Measurements from ENCODE around the gene C12orf75.

The C12orf75 gene

DNA sequence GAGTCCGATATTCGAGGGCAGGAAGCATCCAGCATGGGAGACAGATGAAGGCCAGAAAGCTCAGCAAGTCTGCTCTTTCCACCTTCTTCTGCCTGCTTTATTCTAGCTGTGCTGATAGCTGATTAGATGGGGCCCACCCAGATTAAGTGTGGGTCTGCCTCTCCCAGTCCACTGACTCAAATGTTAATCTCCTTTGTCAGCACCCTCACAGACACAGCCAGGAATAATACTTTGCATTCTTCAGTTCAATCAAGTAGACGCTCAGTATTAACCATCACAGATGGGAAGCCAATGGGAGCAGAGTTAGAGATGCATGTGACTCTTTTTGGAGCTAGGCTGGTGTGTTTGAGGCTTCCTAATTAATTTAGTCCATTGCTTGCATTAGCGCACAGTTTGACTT, 17.0 kb downstream of the C12orf75 start:
- Histone ChIP-seq H3K36me3 (ENCODE audit: control insufficient read depth, insufficient read depth, low read length) (no peaks in the 10 kb centered on the region), H3K4me1 (ENCODE audit: control insufficient read depth, insufficient read depth, low read length) (no peaks in the 10 kb centered on the region), H3K9ac (ENCODE audit: low read length) (no peak overlapping the region), H3K4me3 (ENCODE audit: low read length) (no peak overlapping the region), H3K27ac (ENCODE audit: low read depth, low read length) (no peak overlapping the region), H3K27me3 (ENCODE audit: control insufficient read depth, insufficient read depth, low read length) (no peaks in the 10 kb centered on the region)

DNA sequence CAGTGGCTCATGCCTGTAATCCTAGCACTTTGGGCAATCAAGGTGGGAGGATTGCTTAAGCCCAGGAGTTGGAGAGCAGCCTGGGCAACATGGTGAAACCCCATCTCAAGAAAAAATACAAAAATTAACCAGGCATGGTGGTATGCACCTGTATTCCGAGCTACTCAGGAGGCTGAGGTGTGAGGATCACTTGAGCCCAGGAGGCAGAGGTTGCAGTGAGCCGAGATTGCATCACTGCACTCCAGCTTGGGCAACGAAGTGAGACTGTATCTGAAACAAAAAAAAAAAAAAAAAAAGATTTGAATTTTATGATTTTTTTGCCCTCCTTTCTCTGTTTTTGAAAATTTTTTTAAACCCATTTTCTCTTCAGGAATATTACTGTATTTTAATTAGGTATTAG, 17.7 kb downstream of the C12orf75 start:
- H3K36me3 ChIP-seq (ENCODE audit: control insufficient read depth, insufficient read depth, low read length) = no peaks in the 10 kb centered on the region
- H3K27ac ChIP-seq (ENCODE audit: low read depth, low read length) = no peak overlapping the region
- no peak overlapping the region for H3K4me3 ChIP-seq (ENCODE audit: low read length)
- H3K27me3 ChIP-seq (ENCODE audit: control insufficient read depth, insufficient read depth, low read length) = no peaks in the 10 kb centered on the region
- H3K4me1 ChIP-seq (ENCODE audit: control insufficient read depth, insufficient read depth, low read length) = no peaks in the 10 kb centered on the region
- H3K9ac ChIP-seq (ENCODE audit: low read length) = no peak overlapping the region

DNA sequence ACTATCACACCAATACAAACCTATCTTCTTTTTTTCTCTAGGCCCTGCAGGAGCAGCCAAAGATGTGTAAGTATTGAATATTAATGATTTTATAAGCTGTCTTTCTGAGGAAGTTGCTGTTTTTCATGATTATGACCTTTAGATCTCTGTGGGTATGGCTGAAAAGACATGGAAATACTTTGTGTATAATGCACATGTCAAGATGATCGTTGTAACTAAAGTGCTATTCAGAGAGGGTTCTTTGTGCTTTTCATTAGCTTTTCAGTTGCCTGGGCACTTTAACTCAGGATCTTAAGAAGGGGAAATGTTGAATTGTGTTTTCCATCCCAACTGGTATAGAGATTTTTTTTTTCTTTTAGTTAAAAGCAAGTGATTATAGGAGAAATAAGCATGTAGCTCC, 18.1 kb downstream of the C12orf75 start:
- H3K4me1 ChIP-seq (ENCODE audit: control insufficient read depth, insufficient read depth, low read length) = no peaks in the 10 kb centered on the region
- H3K27ac ChIP-seq (ENCODE audit: low read depth, low read length) = no peak overlapping the region
- H3K4me3 ChIP-seq (ENCODE audit: low read length) = no peak overlapping the region
- no peak overlapping the region for H3K9ac ChIP-seq (ENCODE audit: low read length)
- H3K27me3 ChIP-seq (ENCODE audit: control insufficient read depth, insufficient read depth, low read length) = no peaks in the 10 kb centered on the region
- H3K36me3 ChIP-seq (ENCODE audit: control insufficient read depth, insufficient read depth, low read length) = no peaks in the 10 kb centered on the region

DNA sequence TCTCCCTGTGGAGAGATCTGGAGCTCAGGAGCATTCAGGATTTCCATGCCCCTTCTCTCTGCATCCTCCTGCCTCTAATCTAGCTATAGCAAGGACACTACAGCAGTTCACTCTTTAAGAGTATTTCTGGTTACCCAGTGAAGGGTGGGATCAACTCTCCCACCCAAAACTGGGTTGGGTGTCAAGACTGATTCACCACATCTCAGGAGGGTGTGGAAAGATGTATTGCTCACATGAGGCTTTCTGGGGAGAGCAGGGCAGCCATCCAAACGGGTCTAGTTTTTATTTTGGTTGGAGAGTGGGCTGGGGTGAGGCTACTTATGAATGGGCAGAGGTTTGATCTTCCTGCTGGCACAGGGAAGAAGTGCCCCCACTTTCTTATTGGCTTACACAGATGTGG, 18.6 kb downstream of the C12orf75 start:
- no peaks in the 10 kb centered on the region for H3K27me3 ChIP-seq (ENCODE audit: control insufficient read depth, insufficient read depth, low read length)
- H3K4me1 ChIP-seq (ENCODE audit: control insufficient read depth, insufficient read depth, low read length) = no peaks in the 10 kb centered on the region
- H3K27ac ChIP-seq (ENCODE audit: low read depth, low read length) = no peak overlapping the region
- H3K36me3 ChIP-seq (ENCODE audit: control insufficient read depth, insufficient read depth, low read length) = no peaks in the 10 kb centered on the region
- no peak overlapping the region for H3K4me3 ChIP-seq (ENCODE audit: low read length)
- H3K9ac ChIP-seq (ENCODE audit: low read length) = no peak overlapping the region

DNA sequence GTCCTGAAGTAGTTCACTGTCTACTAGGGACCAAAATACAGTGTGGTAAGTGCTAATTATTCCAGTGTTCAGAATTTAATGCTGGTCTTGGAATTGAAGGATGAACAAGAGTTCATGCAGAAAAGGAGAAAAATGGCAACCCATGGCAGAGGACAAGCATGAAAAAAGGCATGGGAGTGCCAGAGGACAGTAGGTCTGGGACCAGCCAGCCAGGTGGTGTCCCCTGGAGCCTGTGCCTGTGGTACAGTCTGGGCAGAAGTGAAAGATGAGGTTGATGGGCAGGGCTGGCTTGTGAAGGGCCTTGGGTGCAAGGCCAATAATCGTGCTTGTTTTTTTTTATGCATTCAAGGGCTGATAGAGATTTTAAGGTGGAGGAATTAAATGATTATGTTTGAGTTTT, 21.0 kb downstream of the C12orf75 start:
- no peaks in the 10 kb centered on the region for H3K36me3 ChIP-seq (ENCODE audit: control insufficient read depth, insufficient read depth, low read length)
- H3K27ac ChIP-seq (ENCODE audit: low read depth, low read length) = no peak overlapping the region
- no peaks in the 10 kb centered on the region for H3K27me3 ChIP-seq (ENCODE audit: control insufficient read depth, insufficient read depth, low read length)
- no peaks in the 10 kb centered on the region for H3K4me1 ChIP-seq (ENCODE audit: control insufficient read depth, insufficient read depth, low read length)
- no peak overlapping the region for H3K9ac ChIP-seq (ENCODE audit: low read length)
- no peak overlapping the region for H3K4me3 ChIP-seq (ENCODE audit: low read length)

DNA sequence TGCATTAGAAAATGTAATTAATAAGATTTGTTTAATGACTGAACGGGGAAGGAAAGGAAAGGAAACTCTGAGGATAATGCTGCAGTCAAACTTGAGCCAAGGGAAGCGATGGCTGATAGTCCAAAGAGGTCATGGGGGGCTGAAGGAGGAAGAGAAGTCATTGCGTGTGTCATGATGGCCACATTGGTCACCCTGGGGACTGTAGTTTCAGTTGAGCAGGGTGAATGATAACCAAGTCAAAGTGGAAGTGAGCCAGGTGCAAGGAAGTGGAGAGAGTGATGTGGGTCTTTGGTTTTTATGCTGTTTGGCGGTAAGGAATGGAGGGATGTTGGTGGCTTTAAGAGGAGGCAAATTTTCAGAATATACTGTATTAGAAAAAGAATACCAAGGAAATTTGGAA, 21.6 kb downstream of the C12orf75 start:
- H3K4me3 ChIP-seq (ENCODE audit: low read length) = no peak overlapping the region
- no peak overlapping the region for H3K27ac ChIP-seq (ENCODE audit: low read depth, low read length)
- no peak overlapping the region for H3K9ac ChIP-seq (ENCODE audit: low read length)
- no peaks in the 10 kb centered on the region for H3K4me1 ChIP-seq (ENCODE audit: control insufficient read depth, insufficient read depth, low read length)
- H3K27me3 ChIP-seq (ENCODE audit: control insufficient read depth, insufficient read depth, low read length) = no peaks in the 10 kb centered on the region
- H3K36me3 ChIP-seq (ENCODE audit: control insufficient read depth, insufficient read depth, low read length) = no peaks in the 10 kb centered on the region

DNA sequence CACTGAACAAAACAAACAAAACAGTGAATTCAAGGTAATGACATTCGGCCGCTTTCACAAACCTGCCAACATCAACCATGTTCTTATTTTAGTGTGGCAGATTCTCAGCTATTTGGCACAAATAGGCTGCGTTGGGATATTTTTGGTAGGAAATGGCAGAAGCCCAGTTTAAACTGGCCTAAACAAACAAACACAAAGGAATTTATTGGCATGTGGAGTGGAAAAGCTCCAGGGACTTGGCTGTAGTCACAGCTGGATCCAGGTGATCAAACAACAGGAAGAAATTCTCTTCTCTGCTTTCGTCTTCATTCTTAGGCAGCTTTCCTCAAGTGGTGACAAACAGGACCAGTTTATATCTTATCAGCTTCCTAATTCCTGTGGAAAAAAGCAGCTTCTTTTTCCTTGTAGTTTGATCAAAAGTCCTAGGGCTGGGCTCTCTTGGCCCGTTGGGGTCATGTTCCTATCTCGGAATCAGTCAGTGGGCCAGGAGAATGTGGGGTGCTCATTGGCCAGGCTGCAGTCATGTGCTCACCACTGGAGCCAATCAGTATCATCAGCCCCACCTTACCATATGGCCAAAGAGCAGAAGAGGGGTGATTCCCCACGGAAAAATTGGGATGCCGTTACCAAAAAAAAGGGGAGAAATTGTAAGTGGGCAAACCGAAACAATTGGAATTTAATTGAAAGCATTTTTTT, 22.6 kb downstream of the C12orf75 start:
- Histone ChIP-seq H3K4me3 (ENCODE audit: low read length) (no peak overlapping the region), H3K9ac (ENCODE audit: low read length) (no peak overlapping the region), H3K4me1 (ENCODE audit: control insufficient read depth, insufficient read depth, low read length) (no peaks in the 10 kb centered on the region), H3K36me3 (ENCODE audit: control insufficient read depth, insufficient read depth, low read length) (no peaks in the 10 kb centered on the region), H3K27me3 (ENCODE audit: control insufficient read depth, insufficient read depth, low read length) (no peaks in the 10 kb centered on the region), H3K27ac (ENCODE audit: low read depth, low read length) (no peak overlapping the region)

DNA sequence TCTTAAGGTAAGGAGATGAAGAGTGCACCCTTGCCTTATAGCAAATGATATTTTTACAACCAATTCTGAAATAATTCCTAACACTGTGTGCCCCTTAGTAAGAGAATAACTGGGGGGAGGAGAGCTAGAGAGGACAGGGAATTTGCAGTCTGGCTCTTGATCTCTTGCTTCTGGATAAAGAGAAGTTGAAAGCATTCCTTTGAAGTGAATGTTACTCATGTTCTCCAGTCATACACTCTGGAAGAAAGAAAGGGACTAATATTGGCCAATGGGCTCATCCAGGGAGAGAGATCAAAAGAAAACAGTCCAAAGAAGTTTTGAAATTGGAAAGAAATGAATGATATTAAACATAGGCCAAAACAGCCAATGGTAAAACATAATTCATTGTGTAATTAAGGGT, 25.3 kb downstream of the C12orf75 start:
- Histone ChIP-seq H3K9ac (ENCODE audit: low read length) (no peak overlapping the region), H3K4me3 (ENCODE audit: low read length) (no peak overlapping the region), H3K4me1 (ENCODE audit: control insufficient read depth, insufficient read depth, low read length) (no peaks in the 10 kb centered on the region), H3K36me3 (ENCODE audit: control insufficient read depth, insufficient read depth, low read length) (no peaks in the 10 kb centered on the region), H3K27ac (ENCODE audit: low read depth, low read length) (no peak overlapping the region), H3K27me3 (ENCODE audit: control insufficient read depth, insufficient read depth, low read length) (no peaks in the 10 kb centered on the region)

DNA sequence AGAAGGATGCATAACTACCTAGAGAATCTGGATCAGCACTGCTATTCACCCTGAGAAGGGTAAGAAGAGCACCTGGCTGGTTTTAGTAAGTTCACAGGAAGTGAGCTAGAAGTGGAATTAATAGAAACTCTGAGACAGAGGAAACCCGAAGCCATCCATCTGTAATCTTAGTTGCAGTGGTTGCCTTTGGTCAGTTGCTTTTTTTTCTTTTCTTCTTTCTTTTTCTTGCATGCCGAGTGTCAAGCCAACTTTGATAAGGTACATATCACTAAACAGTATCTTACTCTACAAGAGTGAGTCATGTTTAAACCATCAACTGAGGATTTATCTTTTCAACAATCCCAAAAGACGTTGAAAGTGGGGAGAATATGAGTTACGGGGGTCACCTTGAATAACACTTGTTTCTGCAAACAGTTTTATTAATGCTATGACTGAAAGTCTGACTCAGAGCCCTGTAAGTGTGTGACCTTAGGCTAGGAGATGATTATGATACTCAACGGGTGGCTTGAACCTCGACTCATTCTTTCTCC, 26.7 kb downstream of the C12orf75 start:
- Histone ChIP-seq H3K27me3 (ENCODE audit: control insufficient read depth, insufficient read depth, low read length) (no peaks in the 10 kb centered on the region), H3K36me3 (ENCODE audit: control insufficient read depth, insufficient read depth, low read length) (no peaks in the 10 kb centered on the region), H3K27ac (ENCODE audit: low read depth, low read length) (no peak overlapping the region)

DNA sequence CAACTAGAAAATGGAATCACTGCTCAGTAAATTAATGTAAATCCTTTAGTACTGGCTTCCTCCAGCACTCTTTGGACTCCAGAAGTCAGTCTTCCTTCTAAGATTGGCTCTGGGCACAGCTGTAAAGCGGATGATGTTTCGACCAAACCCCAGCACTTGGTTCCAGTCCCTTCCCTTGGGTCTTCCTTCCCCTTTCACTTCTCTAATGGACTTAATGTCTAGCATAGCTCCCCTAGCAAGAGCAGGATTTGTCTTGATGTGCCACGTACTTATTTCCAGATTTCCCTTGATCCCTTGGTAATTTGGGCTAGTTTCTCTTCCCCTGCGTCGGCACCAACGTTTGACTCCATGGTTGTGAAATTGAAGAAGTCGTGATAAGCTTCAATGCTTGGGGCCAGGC, 28.3 kb downstream of the C12orf75 start:
- Histone ChIP-seq H3K27ac (ENCODE audit: low read depth, low read length) (no peak overlapping the region), H3K27me3 (ENCODE audit: control insufficient read depth, insufficient read depth, low read length) (no peaks in the 10 kb centered on the region), H3K4me3 (ENCODE audit: low read length) (no peak overlapping the region), H3K9ac (ENCODE audit: low read length) (no peak overlapping the region), H3K4me1 (ENCODE audit: control insufficient read depth, insufficient read depth, low read length) (no peaks in the 10 kb centered on the region), H3K36me3 (ENCODE audit: control insufficient read depth, insufficient read depth, low read length) (no peaks in the 10 kb centered on the region)

More for the DNA sequence above, 26.7 kb downstream of the C12orf75 start:
- Histone ChIP-seq H3K4me3 (ENCODE audit: low read length) (no peak overlapping the region), H3K4me1 (ENCODE audit: control insufficient read depth, insufficient read depth, low read length) (no peaks in the 10 kb centered on the region), H3K9ac (ENCODE audit: low read length) (no peak overlapping the region)

DNA sequence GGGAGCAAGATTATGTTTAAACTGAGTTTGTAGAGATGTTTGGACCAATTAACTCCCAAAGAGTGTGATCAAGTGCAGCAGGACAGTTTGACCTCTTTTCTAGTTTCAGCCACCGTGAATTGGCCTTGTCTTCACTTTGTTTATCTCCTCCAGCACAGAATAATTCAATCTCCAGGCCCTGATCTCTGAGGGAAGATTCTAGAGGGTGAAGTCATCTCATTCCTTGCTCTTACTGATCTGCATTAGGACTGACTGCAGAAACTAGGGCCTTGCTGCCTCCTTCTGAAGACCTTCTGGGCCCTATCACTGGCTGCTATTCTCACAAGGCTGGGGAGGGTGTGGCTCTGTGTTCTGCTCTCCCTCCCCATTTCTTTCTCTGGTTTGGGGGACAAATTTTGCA, 29.4 kb downstream of the C12orf75 start:
- Histone ChIP-seq H3K9ac (ENCODE audit: low read length) (no peak overlapping the region), H3K4me1 (ENCODE audit: control insufficient read depth, insufficient read depth, low read length) (no peaks in the 10 kb centered on the region)

DNA sequence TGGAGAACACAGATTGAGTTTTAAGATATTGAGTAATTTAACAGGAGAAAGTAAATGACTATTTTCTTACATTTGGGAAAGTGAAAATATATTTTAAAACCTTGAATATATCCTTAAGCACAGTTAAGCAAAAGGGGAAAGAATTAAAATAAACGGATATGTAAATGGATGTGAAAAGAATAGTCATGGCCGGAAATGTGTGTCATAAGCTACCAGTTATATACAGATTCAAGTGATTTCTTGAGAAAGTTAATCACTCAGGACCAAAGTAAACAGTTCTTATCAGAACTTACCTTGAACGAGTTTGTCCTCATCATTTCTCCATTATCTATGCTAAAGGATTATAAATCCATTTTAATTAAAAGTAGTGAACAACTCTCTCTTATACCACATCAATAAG, 33.4 kb downstream of the C12orf75 start:
- H3K36me3 ChIP-seq (ENCODE audit: control insufficient read depth, insufficient read depth, low read length) = no peaks in the 10 kb centered on the region
- H3K9ac ChIP-seq (ENCODE audit: low read length) = no peak overlapping the region
- no peaks in the 10 kb centered on the region for H3K4me1 ChIP-seq (ENCODE audit: control insufficient read depth, insufficient read depth, low read length)
- no peak overlapping the region for H3K4me3 ChIP-seq (ENCODE audit: low read length)
- H3K27ac ChIP-seq (ENCODE audit: low read depth, low read length) = no peak overlapping the region
- no peaks in the 10 kb centered on the region for H3K27me3 ChIP-seq (ENCODE audit: control insufficient read depth, insufficient read depth, low read length)

More for the DNA sequence above, 29.4 kb downstream of the C12orf75 start:
- Histone ChIP-seq H3K36me3 (ENCODE audit: control insufficient read depth, insufficient read depth, low read length) (no peaks in the 10 kb centered on the region), H3K27me3 (ENCODE audit: control insufficient read depth, insufficient read depth, low read length) (no peaks in the 10 kb centered on the region), H3K27ac (ENCODE audit: low read depth, low read length) (no peak overlapping the region), H3K4me3 (ENCODE audit: low read length) (no peak overlapping the region)

DNA sequence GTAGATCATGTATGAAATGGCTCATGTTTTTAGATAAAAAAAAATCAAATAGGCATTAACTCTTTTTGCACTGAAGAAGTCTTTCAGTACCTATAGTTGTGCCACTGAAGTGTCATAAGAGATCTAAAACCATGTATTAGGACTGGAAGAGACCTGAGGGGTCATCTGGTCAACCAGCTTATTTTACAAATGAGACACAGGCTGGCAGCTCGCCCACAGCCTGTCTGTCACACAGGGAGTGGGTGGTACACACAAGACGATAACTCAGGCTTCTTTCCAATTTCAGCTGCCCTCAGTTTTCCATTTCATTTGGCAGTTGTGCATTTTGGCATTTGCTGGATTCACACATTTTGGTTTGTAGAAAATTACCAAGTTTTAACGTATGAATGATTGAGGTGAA, 34.7 kb downstream of the C12orf75 start:
- Histone ChIP-seq H3K36me3 (ENCODE audit: control insufficient read depth, insufficient read depth, low read length) (no peaks in the 10 kb centered on the region), H3K27me3 (ENCODE audit: control insufficient read depth, insufficient read depth, low read length) (no peaks in the 10 kb centered on the region), H3K4me3 (ENCODE audit: low read length) (no peak overlapping the region), H3K9ac (ENCODE audit: low read length) (no peak overlapping the region), H3K27ac (ENCODE audit: low read depth, low read length) (no peak overlapping the region), H3K4me1 (ENCODE audit: control insufficient read depth, insufficient read depth, low read length) (no peaks in the 10 kb centered on the region)
